VCaP (cell line): ENCODE results near the gene CTNNA3.
"Not testable (repeated sequence)": the region's sequence is repeated elsewhere in the genome, so short reads cannot be mapped to it uniquely, and the experiment has no call there.

ENCODE experiments used
- H3K27ac ChIP-seq: fragments of 450-650 bp; 2 replicates; pipeline ENCODE4 v1.5.1; 2017
- TF ChIP-seq, protein P1 (sequence below): fragments of 450-650 bp; conservative IDR thresholded peaks from 2 replicates; pipeline ENCODE4 v1.5.1; 2017; ENCODE audit warnings: mild to moderate bottlenecking, moderate library complexity

CTNNA3 gene

DNA sequence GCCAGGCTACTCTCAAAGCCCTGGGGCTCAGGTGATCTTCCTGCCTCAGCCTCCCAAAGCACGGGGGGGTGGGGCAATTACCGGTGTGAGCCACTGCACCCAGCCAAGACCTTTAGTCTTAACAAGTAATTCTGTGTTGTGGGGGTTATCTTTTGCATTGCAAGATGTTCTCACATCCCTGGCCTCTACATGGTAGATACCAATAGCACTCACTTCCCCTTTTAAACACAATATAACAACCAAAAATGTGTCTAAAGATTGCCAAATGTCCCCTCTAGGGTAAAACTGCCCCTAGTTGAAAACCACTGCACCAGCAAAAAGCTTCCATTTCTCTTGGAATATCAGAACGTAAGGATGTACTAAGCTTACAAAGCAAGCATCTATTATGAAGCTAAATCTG, 225.0 kb downstream of the CTNNA3 start:
- TF ChIP-seq, protein P1, sequence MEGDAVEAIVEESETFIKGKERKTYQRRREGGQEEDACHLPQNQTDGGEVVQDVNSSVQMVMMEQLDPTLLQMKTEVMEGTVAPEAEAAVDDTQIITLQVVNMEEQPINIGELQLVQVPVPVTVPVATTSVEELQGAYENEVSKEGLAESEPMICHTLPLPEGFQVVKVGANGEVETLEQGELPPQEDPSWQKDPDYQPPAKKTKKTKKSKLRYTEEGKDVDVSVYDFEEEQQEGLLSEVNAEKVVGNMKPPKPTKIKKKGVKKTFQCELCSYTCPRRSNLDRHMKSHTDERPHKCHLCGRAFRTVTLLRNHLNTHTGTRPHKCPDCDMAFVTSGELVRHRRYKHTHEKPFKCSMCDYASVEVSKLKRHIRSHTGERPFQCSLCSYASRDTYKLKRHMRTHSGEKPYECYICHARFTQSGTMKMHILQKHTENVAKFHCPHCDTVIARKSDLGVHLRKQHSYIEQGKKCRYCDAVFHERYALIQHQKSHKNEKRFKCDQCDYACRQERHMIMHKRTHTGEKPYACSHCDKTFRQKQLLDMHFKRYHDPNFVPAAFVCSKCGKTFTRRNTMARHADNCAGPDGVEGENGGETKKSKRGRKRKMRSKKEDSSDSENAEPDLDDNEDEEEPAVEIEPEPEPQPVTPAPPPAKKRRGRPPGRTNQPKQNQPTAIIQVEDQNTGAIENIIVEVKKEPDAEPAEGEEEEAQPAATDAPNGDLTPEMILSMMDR = no peak
- H3K27ac ChIP-seq = no peak overlapping the region

GRCh38 chr10:67464278-67464677, 231.7 kb downstream of the CTNNA3 start:
- TF ChIP-seq, protein P1 = no peak
- H3K27ac ChIP-seq = no peak overlapping the region

- H3K27ac ChIP-seq = no peak overlapping the region
- TF ChIP-seq, protein P1 = no peak
These were observed 243.1 kb downstream of the CTNNA3 start for GRCh38 chr10:67452892-67453291.

DNA sequence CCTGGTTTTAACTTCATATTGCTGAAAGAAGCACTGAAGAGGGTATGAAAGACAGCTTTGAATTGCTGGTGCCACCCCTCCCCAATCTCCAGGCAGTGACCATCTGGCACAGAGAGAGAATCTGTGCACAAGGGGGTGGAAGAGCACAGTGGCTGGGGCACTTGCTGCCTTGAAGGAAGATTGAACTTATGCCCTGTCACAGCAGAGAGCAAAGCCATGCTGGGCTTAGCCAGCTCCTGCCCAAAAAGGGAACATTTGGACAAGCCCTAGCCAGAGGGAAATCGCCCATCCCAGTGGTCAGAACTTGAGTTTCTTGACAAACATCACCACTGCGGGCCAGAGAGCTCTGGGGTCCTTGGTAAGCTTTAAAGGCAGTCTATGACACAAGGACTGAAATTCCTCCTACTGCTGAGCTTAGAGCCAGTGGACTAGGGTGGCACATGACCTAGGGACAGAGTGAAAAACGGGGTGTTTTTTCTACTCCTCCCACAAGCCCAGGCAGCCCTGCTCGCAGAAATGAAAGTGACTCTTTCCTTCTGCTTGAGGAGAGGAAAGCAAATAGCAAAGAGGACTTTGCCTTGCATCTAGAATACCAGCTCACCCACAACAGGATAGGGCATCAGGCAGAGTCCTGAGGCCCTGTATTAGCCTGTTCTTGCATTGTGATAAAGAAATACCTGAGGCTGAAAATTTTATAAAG, 257.2 kb downstream of the CTNNA3 start:
- H3K27ac ChIP-seq = no peak overlapping the region
- TF ChIP-seq, protein P1 = no peak

DNA sequence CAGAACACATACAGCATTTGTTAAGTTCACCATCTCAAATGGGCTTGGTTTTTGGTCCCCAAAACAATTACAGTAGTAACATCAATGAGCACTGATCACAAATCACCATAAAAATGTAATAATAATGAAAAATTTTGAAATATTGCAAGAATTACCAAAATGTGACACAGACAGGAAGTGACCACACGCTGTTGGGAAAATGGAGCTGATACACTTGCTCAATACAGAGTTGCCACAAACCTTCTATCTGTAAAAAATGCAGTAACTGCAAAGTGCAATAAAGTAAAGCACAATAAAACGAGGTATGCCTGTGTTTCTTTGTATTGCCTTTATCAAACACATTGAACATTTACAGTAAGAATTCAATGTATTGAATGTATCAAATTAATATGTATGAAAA, 262.7 kb downstream of the CTNNA3 start:
- TF ChIP-seq, protein P1 = no peak

GRCh38 chr10:67402620-67403019, 293.4 kb downstream of the CTNNA3 start:
- TF ChIP-seq, protein P1 = no peak
- H3K27ac ChIP-seq = no peak overlapping the region

More for the DNA sequence above, 262.7 kb downstream of the CTNNA3 start:
- no peak overlapping the region for H3K27ac ChIP-seq

DNA sequence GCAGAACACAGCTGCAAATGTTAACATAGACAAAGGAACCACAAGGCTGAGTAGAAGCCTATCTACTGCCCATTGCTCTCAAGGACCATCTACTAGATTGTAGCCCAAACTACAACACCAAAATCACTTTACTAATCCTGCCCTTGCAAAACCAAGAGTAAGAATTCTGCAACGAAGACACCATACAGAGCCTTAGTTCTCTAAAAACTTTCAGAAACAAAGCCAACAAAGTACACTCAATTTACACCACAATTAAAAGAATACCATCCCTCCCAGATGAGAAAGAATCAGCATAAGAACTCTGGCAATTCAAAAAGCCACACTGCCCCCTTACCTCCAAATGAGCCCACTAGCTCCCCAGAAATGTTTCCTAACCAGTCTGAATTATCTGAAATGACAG, 294.3 kb downstream of the CTNNA3 start:
- TF ChIP-seq, protein P1 = no peak
- no peak overlapping the region for H3K27ac ChIP-seq

GRCh38 chr10:67386841-67387533, 309.0 kb downstream of the CTNNA3 start:
- H3K27ac ChIP-seq = not testable (repeated sequence)
